HepG2 (cell line): ENCODE results near the gene SH3D19. TPM values are rescaled to one million over a fixed set of nuclear protein-coding genes. Genes with fewer than 3 reads are reported as not detected.

Experiments used
- ADNP ChIP-seq: sonication (generic); formaldehyde crosslinking; IDR thresholded peaks from 2 replicates; pipeline ENCODE4 v1.4.0; 2020; ENCODE audit warnings: missing genetic modification reagents
- CBX2 ChIP-seq, 2 experiments: fragments of 200-600 bp in 1 of 2; sonication (generic); formaldehyde crosslinking in 1 of 2; IDR thresholded peaks; 2 replicates each; pipeline versions ENCODE4 v1.7.0 to v1.8.1; 2018 to 2022; ENCODE audit warnings: low read depth in 2 of 2, low read length in 1 of 2, mild to moderate bottlenecking in 1 of 2, missing genetic modification reagents in 1 of 2
- CCDC6 ChIP-seq: sonication (generic); formaldehyde crosslinking; IDR thresholded peaks from 2 replicates; pipeline ENCODE4 v1.8.1; 2022; ENCODE audit warnings: mild to moderate bottlenecking, missing genetic modification reagents, moderate library complexity
- CSRNP1 ChIP-seq: sonication (generic); formaldehyde crosslinking; IDR thresholded peaks from 2 replicates; pipeline ENCODE4 v1.8.1; 2023; ENCODE audit warnings: mild to moderate bottlenecking, missing genetic modification reagents
- JUN ChIP-seq: sonication (generic); formaldehyde crosslinking; IDR thresholded peaks from 2 replicates; pipeline ENCODE4 v1.4.0; 2020; ENCODE audit warnings: mild to moderate bottlenecking, missing genetic modification reagents
- MED13 ChIP-seq: sonication (generic); formaldehyde crosslinking; IDR thresholded peaks from 2 replicates; pipeline ENCODE4 v1.5.0; 2020; ENCODE audit warnings: missing genetic modification reagents
- POLR2A ChIP-seq, 2 experiments: IDR thresholded peaks; 2 replicates each; pipeline ENCODE4 v1.6.1; 2011; ENCODE audit warnings: low read depth in 2 of 2, low read length in 2 of 2, mild to moderate bottlenecking in 1 of 2, moderate library complexity in 1 of 2; ENCODE audit not compliant: insufficient read depth in 1 of 2
- POLR2AphosphoS5 ChIP-seq: IDR thresholded peaks from 2 replicates; pipeline ENCODE4 v1.6.1; 2012; ENCODE audit warnings: low read depth, low read length
- POLR2G ChIP-seq: fragments of 200-400 bp; formaldehyde crosslinking; IDR thresholded peaks from 2 replicates; pipeline ENCODE4 v1.6.1; 2018; ENCODE audit warnings: mild to moderate bottlenecking, low read depth, low read length, moderate library complexity
- RBFOX2 ChIP-seq: fragments of 200-400 bp; formaldehyde crosslinking; IDR thresholded peaks from 2 replicates; pipeline ENCODE4 v1.6.1; 2017; ENCODE audit warnings: low read depth, mild to moderate bottlenecking, low read length
- RBM22 ChIP-seq: fragments of 200-400 bp; formaldehyde crosslinking; optimal IDR thresholded peaks from 2 replicates; pipeline ENCODE3; 2017; ENCODE audit warnings: mild to moderate bottlenecking, low read length, moderate library complexity
- SALL1 ChIP-seq: sonication (generic); formaldehyde crosslinking; IDR thresholded peaks from 2 replicates; pipeline ENCODE4 v1.8.0; 2022; ENCODE audit warnings: mild to moderate bottlenecking, missing genetic modification reagents
- SKI ChIP-seq: fragments of 450-650 bp; IDR thresholded peaks from one replicate; pipeline ENCODE4 v1.6.1; 2018; ENCODE audit warnings: mild to moderate bottlenecking; ENCODE audit not compliant: partially characterized antibody
- SSRP1 ChIP-seq: IDR thresholded peaks from 2 replicates; pipeline ENCODE4 v1.6.1; 2016; ENCODE audit warnings: control low read depth
- SYNCRIP ChIP-seq: fragments of 200-400 bp; formaldehyde crosslinking; IDR thresholded peaks from 2 replicates; pipeline ENCODE4 v1.6.1; 2018; ENCODE audit warnings: mild to moderate bottlenecking, low read depth, low read length; ENCODE audit not compliant: insufficient read depth
- ZNF609 ChIP-seq: sonication (generic); formaldehyde crosslinking; IDR thresholded peaks from 2 replicates; pipeline ENCODE4 v1.4.0; 2020; ENCODE audit warnings: mild to moderate bottlenecking, missing genetic modification reagents, borderline replicate concordance
- ZNF749 ChIP-seq: sonication (generic); formaldehyde crosslinking; IDR thresholded peaks from 2 replicates; pipeline ENCODE4 v1.8.0; 2022; ENCODE audit warnings: mild to moderate bottlenecking, missing genetic modification reagents, moderate library complexity, borderline replicate concordance
- polyA plus RNA-seq, 8 experiments: library from polyadenylated mRNA; depleted of rRNA in 3 of 8; stranded (reverse) in 7 of 8; unstranded in 1 of 8; fragments of >200 nt; fragmentation: Illumina TruSeq in 4 of 8; extraction: Trizol in 4 of 8; gene quantifications; 2 replicates each; pipeline versions ENCODE4 v1.2.1 to v1.2.3, GENCODE V29; 2011 to 2016; ENCODE audit warnings: low read depth in 4 of 8, missing spikeins in 1 of 8, mixed read lengths in 1 of 8; ENCODE audit not compliant: insufficient read depth in 1 of 8
- total RNA-seq, 5 experiments: library from RNA; depleted of rRNA; stranded (reverse); fragments of >200 nt; fragmentation: Illumina TruSeq; extraction: Trizol; gene quantifications; 2 replicates each; pipeline ENCODE4 v1.2.3, GENCODE V29; 2016; ENCODE audit warnings: low read depth in 1 of 5
- TF ChIP-seq, protein P1 (sequence below): sonication (generic); formaldehyde crosslinking; IDR thresholded peaks from 2 replicates; pipeline ENCODE4 v1.5.0; 2020; ENCODE audit warnings: mild to moderate bottlenecking, missing genetic modification reagents

The SH3D19 gene
- total and polyA plus RNA-seq, 2 of the 13 experiments (the other 11 are each of a cell fraction or from before 2014, with no cell fraction given), result 31.2 to 38.0 TPM

GRCh38 chr4:151105454-151106032 lies 219.9 kb downstream of the SH3D19 start (continued):
- TF ChIP-seq CBX2 (IDR thresholded peaks at IDR 0.05; ENCODE audit: low read depth, low read length) (no peak), CBX2 (CRISPR knock-in tag; IDR thresholded peaks at IDR 0.05; ENCODE audit: low read depth) (no peak), RBM22 (peak; percentile 98), ZNF749 (CRISPR knock-in tag) (no peak), CCDC6 (CRISPR knock-in tag) (0 out of 2 replicates have a peak, but pooled peaks have one; percentile 26), ADNP (CRISPR knock-in tag) (no peak), RBFOX2 (peak; percentile 55), POLR2G (peak; percentile 82), JUN (CRISPR knock-in tag) (no peak), SKI (no peak), MED13 (no peak), ZNF609 (CRISPR knock-in tag) (no peak), SALL1 (CRISPR knock-in tag) (0 out of 2 replicates have a peak, but pooled peaks have one; percentile 13), POLR2AphosphoS5 (peak; percentile 64), POLR2A (IDR thresholded peaks at IDR 0.05; ENCODE audit: insufficient read depth in 1 of 2, low read depth in 2 of 2, low read length in 2 of 2) (peak; percentile 45 to 47; a peak in 1 of 4 replicates), CSRNP1 (CRISPR knock-in tag) (no peak), SYNCRIP (no peak), SSRP1 (CRISPR knock-in tag) (peak; percentile 90; the same call in 1 of the 2 replicates)
- TF ChIP-seq, protein P1, sequence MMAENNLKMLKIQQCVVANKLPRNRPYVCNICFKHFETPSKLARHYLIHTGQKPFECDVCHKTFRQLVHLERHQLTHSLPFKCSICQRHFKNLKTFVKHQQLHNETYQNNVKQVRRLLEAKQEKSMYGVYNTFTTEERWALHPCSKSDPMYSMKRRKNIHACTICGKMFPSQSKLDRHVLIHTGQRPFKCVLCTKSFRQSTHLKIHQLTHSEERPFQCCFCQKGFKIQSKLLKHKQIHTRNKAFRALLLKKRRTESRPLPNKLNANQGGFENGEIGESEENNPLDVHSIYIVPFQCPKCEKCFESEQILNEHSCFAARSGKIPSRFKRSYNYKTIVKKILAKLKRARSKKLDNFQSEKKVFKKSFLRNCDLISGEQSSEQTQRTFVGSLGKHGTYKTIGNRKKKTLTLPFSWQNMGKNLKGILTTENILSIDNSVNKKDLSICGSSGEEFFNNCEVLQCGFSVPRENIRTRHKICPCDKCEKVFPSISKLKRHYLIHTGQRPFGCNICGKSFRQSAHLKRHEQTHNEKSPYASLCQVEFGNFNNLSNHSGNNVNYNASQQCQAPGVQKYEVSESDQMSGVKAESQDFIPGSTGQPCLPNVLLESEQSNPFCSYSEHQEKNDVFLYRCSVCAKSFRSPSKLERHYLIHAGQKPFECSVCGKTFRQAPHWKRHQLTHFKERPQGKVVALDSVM (CRISPR knock-in tag), result peak; percentile 77
